ENCODE measurements around the gene ZNF813.
A peak's percentile ranks its signal among the peaks of the same experiment; 100 is the strongest.
"Not testable (repeated sequence)": the region's sequence is repeated elsewhere in the genome, so short reads cannot be mapped to it uniquely, and the experiment has no call there.

ZNF813 gene

DNA sequence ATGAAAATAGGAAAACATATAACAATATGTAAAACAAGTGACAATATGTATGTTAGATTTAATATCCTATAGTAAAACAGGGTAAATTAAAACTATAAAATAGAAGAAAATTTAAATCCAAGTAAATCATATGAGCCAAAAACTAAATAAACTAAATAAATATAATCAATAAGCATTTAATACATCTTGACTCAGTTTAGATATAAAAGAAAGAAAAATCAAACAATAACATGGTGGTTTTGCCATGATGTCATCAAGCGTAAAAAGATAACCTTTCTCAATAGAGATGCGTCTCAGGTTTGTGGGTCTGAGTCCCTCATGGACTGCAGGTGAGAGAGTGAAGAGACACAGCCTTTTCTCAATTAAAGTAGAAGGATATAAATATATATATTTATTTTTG lies 43.8 kb downstream of the ZNF813 start:
- no peak for DNase-seq (ENCODE audit: low read depth)
- no peak overlapping the region for H3K4me3 ChIP-seq (ENCODE audit: low read depth, low read length)
- TF ChIP-seq CTCF (IDR thresholded peaks at IDR 0.05; ENCODE audit: low read depth, low read length, missing control alignments), result no peak
- in situ Hi-C loops (cut with HindIII; ENCODE audit: low sequenced_read_pairs), result no loop called here

- no peak for DNase-seq (ENCODE audit: low read depth)
- in situ Hi-C loops (cut with HindIII; ENCODE audit: low sequenced_read_pairs), result no loop called here
- peak; percentile 17 for TF ChIP-seq CTCF (IDR thresholded peaks at IDR 0.05; ENCODE audit: low read depth, low read length, missing control alignments)
- H3K4me3 ChIP-seq (ENCODE audit: low read depth, low read length), result no peak overlapping the region
These were observed 44.4 kb downstream of the ZNF813 start for GRCh38 chr19:53511933-53512374.

GRCh38 chr19:53515047-53515446 lies 47.5 kb downstream of the ZNF813 start:
- DNase-seq (ENCODE audit: low read depth); in situ Hi-C loops (cut with HindIII; ENCODE audit: low sequenced_read_pairs): not testable (repeated sequence)

GRCh38 chr19:53517114-53517741 lies 49.7 kb downstream of the ZNF813 start:
- DNase-seq (ENCODE audit: low read depth), result no peak
- in situ Hi-C loops (cut with HindIII; ENCODE audit: low sequenced_read_pairs), result no loop called here
- H3K4me3 ChIP-seq (ENCODE audit: low read depth, low read length), result no peak overlapping the region
- TF ChIP-seq CTCF (IDR thresholded peaks at IDR 0.05; ENCODE audit: low read depth, low read length, missing control alignments), result no peak

More at GRCh38 chr19:53515047-53515446, 47.5 kb downstream of the ZNF813 start:
- H3K4me3 ChIP-seq (ENCODE audit: low read depth, low read length), result not testable (repeated sequence)

DNA sequence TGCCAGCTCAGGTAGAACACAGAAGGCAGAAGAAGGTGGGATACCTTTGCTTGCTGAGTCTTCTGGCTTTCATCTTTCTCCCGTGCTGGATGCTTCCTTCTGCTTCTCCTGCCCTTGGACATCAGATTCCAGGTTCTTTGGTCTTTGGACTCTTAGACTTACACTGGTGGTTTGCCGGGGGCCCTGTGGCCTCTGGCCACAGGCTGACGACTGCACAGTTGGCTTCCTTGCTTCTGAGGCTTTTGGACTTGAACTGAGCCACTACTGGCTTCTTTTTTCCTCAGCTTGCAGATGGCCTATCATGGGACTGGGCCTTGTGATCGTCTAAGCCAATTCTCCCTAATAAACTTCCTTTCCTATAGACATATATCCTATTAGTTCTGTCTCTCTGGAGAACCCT lies 50.6 kb downstream of the ZNF813 start:
- no peak for DNase-seq (ENCODE audit: low read depth)
- in situ Hi-C loops (cut with HindIII; ENCODE audit: low sequenced_read_pairs), result no loop called here

GRCh38 chr19:53518716-53519115 lies 51.2 kb downstream of the ZNF813 start:
- no peak for DNase-seq (ENCODE audit: low read depth)
- no peak for TF ChIP-seq CTCF (IDR thresholded peaks at IDR 0.05; ENCODE audit: low read depth, low read length, missing control alignments)
- in situ Hi-C loops (cut with HindIII; ENCODE audit: low sequenced_read_pairs), result no loop called here
- H3K4me3 ChIP-seq (ENCODE audit: low read depth, low read length), result no peak overlapping the region

More for the DNA sequence above, 50.6 kb downstream of the ZNF813 start:
- TF ChIP-seq CTCF (IDR thresholded peaks at IDR 0.05; ENCODE audit: low read depth, low read length, missing control alignments), result no peak
- no peak overlapping the region for H3K4me3 ChIP-seq (ENCODE audit: low read depth, low read length)

DNA sequence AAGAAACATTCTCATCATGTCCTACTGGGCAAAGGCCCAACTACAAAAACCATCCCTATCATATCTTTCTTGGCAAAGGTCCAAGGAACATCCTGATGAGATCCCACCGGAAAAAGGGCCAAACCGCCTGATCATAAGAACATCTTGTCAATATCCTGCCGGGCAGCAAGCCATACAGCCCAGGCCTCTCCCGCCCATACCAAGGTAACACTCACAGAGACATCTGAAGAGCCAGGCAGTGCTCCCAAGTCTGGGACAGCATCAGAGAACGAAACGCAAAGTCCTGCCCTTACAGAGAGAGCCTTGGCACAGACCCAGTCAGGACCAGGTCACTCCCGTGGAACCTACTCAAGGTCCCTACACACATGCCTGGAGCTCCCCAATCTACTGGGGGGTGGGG lies 51.9 kb downstream of the ZNF813 start:
- no peak for TF ChIP-seq CTCF (IDR thresholded peaks at IDR 0.05; ENCODE audit: low read depth, low read length, missing control alignments)
- no peak overlapping the region for H3K4me3 ChIP-seq (ENCODE audit: low read depth, low read length)
- DNase-seq (ENCODE audit: low read depth), result no peak
- in situ Hi-C loops (cut with HindIII; ENCODE audit: low sequenced_read_pairs), result no loop called here

Data from astrocyte of the cerebellum (primary cell).